IMR-90 (cell line): ENCODE results near the gene LTBP1. TPM values are rescaled to one million over a fixed set of nuclear protein-coding genes. Genes with fewer than 3 reads are reported as not detected.

Experiments used
- ATAC-seq: fragments of 200-7000 bp; cut with Tn5 transposase; 2 replicates; pipeline ENCODE4 v1.9.1; 2020; ENCODE audit warnings: low read depth, mild to moderate bottlenecking, moderate library complexity
- BruUV-seq: library from RNA; stranded (reverse); fragments of 400-500 nt; replicated peaks from 2 replicates; lab custom pipeline; 2021; lab: Mats Ljungman, UMichigan
- CTCF ChIA-PET: fragments of 300-600 bp; formaldehyde crosslinking; extraction: SDS; loops from one replicate; lab custom pipeline; 2021; ENCODE audit warnings: antibody characterized with exemption; lab: Yijun Ruan, JAX
- POLR2A ChIA-PET: fragments of 300-600 bp; sonication (Branson Sonifier 250); formaldehyde crosslinking; loops from one replicate; lab custom pipeline; 2022; ENCODE audit warnings: antibody characterized with exemption; ENCODE audit not compliant: unreplicated experiment; lab: Charles Lee
- DNase-seq: peaks from one replicate; pipeline ENCODE4 v3.0.0; 2013
- H2AFZ ChIP-seq: replicated peaks from 2 replicates; pipeline ENCODE3; 2013; ENCODE audit warnings: low read length, mild to moderate bottlenecking; ENCODE audit not compliant: poor library complexity
- H2AK5ac ChIP-seq: 2 replicates; pipeline ENCODE4 v1.6.1; 2013; ENCODE audit warnings: low read depth, low read length, inconsistent platforms
- H2AK9ac ChIP-seq: replicated peaks from 2 replicates; pipeline ENCODE3; 2013; ENCODE audit warnings: mild to moderate bottlenecking, low read depth, low read length, moderate library complexity; ENCODE audit not compliant: poor library complexity
- H2BK120ac ChIP-seq: 2 replicates; pipeline ENCODE4 v1.6.1; 2013; ENCODE audit warnings: low read depth, low read length, inconsistent platforms
- H2BK15ac ChIP-seq: 3 replicates; pipeline ENCODE4 v1.6.1; 2013; ENCODE audit warnings: low read depth, low read length, inconsistent platforms
- H2BK20ac ChIP-seq: 2 replicates; pipeline ENCODE4 v1.6.1; 2013; ENCODE audit warnings: low read depth, mild to moderate bottlenecking, inconsistent platforms, low read length, moderate library complexity
- H2BK5ac ChIP-seq: 2 replicates; pipeline ENCODE4 v1.6.1; 2013; ENCODE audit warnings: mild to moderate bottlenecking, low read depth, low read length, inconsistent platforms; ENCODE audit not compliant: poor library complexity, severe bottlenecking
- H3K14ac ChIP-seq: replicated peaks from 2 replicates; pipeline ENCODE4 v1.6.1; 2013; ENCODE audit warnings: low read depth, low read length, inconsistent platforms
- H3K18ac ChIP-seq: 2 replicates; pipeline ENCODE4 v1.6.1; 2013; ENCODE audit warnings: low read depth, low read length, control low read depth
- H3K23ac ChIP-seq: 2 replicates; pipeline ENCODE4 v1.6.1; 2013; ENCODE audit warnings: low read depth, low read length, inconsistent platforms
- H3K27ac ChIP-seq: 2 replicates; pipeline ENCODE4 v1.5.1; 2013; ENCODE audit warnings: mild to moderate bottlenecking, control low read depth, low read length; ENCODE audit not compliant: insufficient read depth
- H3K27me3 ChIP-seq: 2 replicates; pipeline ENCODE4 v1.6.1; 2013; ENCODE audit warnings: low read length; ENCODE audit not compliant: control insufficient read depth, insufficient read depth
- H3K36me3 ChIP-seq: 2 replicates; pipeline ENCODE4 v1.6.1; 2013; ENCODE audit warnings: low read length, mixed read lengths; ENCODE audit not compliant: control insufficient read depth, insufficient read depth
- H3K4ac ChIP-seq: 2 replicates; pipeline ENCODE4 v1.6.1; 2013; ENCODE audit warnings: low read depth, low read length, inconsistent platforms
- H3K4me1 ChIP-seq: 2 replicates; pipeline ENCODE4 v1.6.1; 2013; ENCODE audit warnings: low read length, mixed read lengths; ENCODE audit not compliant: control insufficient read depth, insufficient read depth
- H3K4me2 ChIP-seq: 2 replicates; pipeline ENCODE4 v1.6.1; 2013; ENCODE audit warnings: low read depth, mild to moderate bottlenecking, control low read depth, low read length, moderate library complexity
- H3K4me3 ChIP-seq: 2 replicates; pipeline ENCODE4 v1.5.1; 2013; ENCODE audit warnings: low read depth, mild to moderate bottlenecking, control low read depth, low read length, moderate library complexity; ENCODE audit not compliant: insufficient read depth
- H3K56ac ChIP-seq: 2 replicates; pipeline ENCODE4 v1.6.1; 2013; ENCODE audit warnings: low read length, inconsistent platforms; ENCODE audit not compliant: insufficient read depth; ENCODE audit errors: extremely low read depth
- H3K79me1 ChIP-seq, 2 experiments: 2 replicates each; pipeline ENCODE4 v1.6.1; 2013; ENCODE audit warnings: low read length in 2 of 2, inconsistent platforms in 1 of 2, low read depth in 1 of 2
- H3K9ac ChIP-seq: 2 replicates; pipeline ENCODE4 v1.6.1; 2013; ENCODE audit warnings: low read depth, low read length, control low read depth
- H3K9me1 ChIP-seq: 2 replicates; pipeline ENCODE4 v1.6.1; 2013; ENCODE audit warnings: low read length, inconsistent platforms; ENCODE audit not compliant: insufficient read depth
- H3K9me3 ChIP-seq: 2 replicates; pipeline ENCODE4 v1.6.1; 2013; ENCODE audit warnings: low read length; ENCODE audit not compliant: control insufficient read depth, insufficient read depth
- H4K20me1 ChIP-seq: 2 replicates; pipeline ENCODE4 v1.6.1; 2013; ENCODE audit warnings: low read length, inconsistent platforms; ENCODE audit not compliant: insufficient read depth
- H4K5ac ChIP-seq: 2 replicates; pipeline ENCODE4 v1.6.1; 2013; ENCODE audit warnings: mild to moderate bottlenecking, low read depth, low read length, control low read depth
- H4K8ac ChIP-seq, 2 experiments: 2 replicates each; pipeline ENCODE4 v1.6.1; 2013; ENCODE audit warnings: low read depth in 2 of 2, low read length in 2 of 2, control low read depth in 1 of 2, inconsistent platforms in 1 of 2
- H4K91ac ChIP-seq: 2 replicates; pipeline ENCODE4 v1.6.1; 2013; ENCODE audit warnings: low read depth, low read length, inconsistent platforms; ENCODE audit not compliant: insufficient read depth
- BHLHE40 ChIP-seq: fragments of 150-350 bp; IDR thresholded peaks from 2 replicates; pipeline ENCODE4 v1.6.1; 2016; ENCODE audit warnings: mild to moderate bottlenecking, low read depth, low read length
- CEBPB ChIP-seq: IDR thresholded peaks from 2 replicates; pipeline ENCODE4 v1.6.1; 2012; ENCODE audit warnings: low read depth, low read length, improper control_type of control experiment
- MAFK ChIP-seq: IDR thresholded peaks from 2 replicates; pipeline ENCODE4 v1.6.1; 2012; ENCODE audit warnings: low read depth, low read length, improper control_type of control experiment
- MXI1 ChIP-seq: IDR thresholded peaks from 2 replicates; pipeline ENCODE4 v1.6.1; 2012; ENCODE audit warnings: low read depth, mild to moderate bottlenecking, low read length, moderate library complexity, borderline replicate concordance
- RCOR1 ChIP-seq: IDR thresholded peaks from 2 replicates; pipeline ENCODE4 v1.6.1; 2012; ENCODE audit warnings: mild to moderate bottlenecking, low read length, improper control_type of control experiment; ENCODE audit not compliant: insufficient replicate concordance
- WGBS, 2 experiments: methylation state at CpG; one replicate each; pipeline versions ENCODE4 v1.1.5 to v1.1.7; 2013; ENCODE audit warnings: missing lambda C conversion rate in 2 of 2; ENCODE audit not compliant: insufficient read length in 1 of 2; ENCODE audit errors: extremely low coverage in 2 of 2; 5-methylcytosine and 5-hydroxymethylcytosine counted together
- dilution Hi-C: fragments of 300-500 bp; cut with HindIII; formaldehyde crosslinking; loops from one replicate; pipeline ENCODE4 v1.14.3; 2018; ENCODE audit warnings: low sequenced_read_pairs; ENCODE audit not compliant: unreplicated experiment
- in situ Hi-C: fragments of 300-500 bp; cut with MboI; formaldehyde crosslinking; loops from 3 replicates; pipeline ENCODE4 v1.14.3; 2019; ENCODE audit warnings: low sequenced_read_pairs, inconsistent platforms, mixed read lengths
- intact Hi-C: fragments of 100-400 bp; cut with micrococcal nuclease; formaldehyde crosslinking; loops from 2 replicates; pipeline ENCODE4 v1.10.0; 2022
- polyA plus RNA-seq, 3 experiments: library from polyadenylated mRNA; depleted of rRNA; stranded (reverse); fragments of >200 nt; gene quantifications; 2 replicates each; pipeline ENCODE4 v1.2.3, GENCODE V29; 2012; ENCODE audit warnings: low replicate concordance in 1 of 3
- total RNA-seq: library from RNA; depleted of rRNA; stranded (reverse); fragments of >200 nt; gene quantifications from 2 replicates; pipeline ENCODE4 v1.2.3, GENCODE V29; 2012

The LTBP1 gene
- total and polyA plus RNA-seq, 2 of the 4 experiments (the other 2 are of a cell fraction) = 235 to 326 TPM

DNA sequence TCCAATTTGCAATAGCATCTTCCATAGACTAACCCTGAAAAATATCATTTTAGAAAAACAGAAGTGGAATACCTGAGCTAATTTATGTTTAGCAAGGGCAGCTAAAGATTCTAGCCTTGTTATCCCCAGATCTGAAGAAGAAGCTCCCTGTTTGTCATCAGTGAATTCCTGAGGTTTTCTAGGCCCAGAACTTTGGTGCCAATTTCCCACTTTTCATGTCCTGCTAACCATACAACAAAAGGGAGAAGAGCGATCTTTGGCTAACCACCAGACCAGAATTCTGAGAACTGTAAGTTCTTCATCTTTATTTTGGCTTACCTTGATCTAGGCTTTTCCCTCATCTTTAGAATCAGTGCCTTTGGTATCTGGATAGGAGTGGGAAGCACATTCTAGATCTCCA lies 478.4 kb downstream of the LTBP1 start:
- Histone ChIP-seq H3K4ac (peak overlapping the region; percentile 95), H3K23ac (peak overlapping the region; percentile 49; the same call in 1 of the 2 replicates), H3K27me3 (no peaks in the 10 kb centered on the region), H2AFZ (no peak overlapping the region), H2BK5ac (peak overlapping the region; percentile 41), H4K8ac (peak overlapping the region; percentile 55 to 76; a peak in 3 of 4 replicates), H4K91ac (peak overlapping the region; percentile 86), H3K4me2 (no peak overlapping the region), H2AK5ac (peak overlapping the region; percentile 87), H2BK120ac (peak overlapping the region; percentile 96), H3K27ac (no peak overlapping the region), H3K4me3 (no peak overlapping the region), H3K79me1 (no peaks in the 10 kb centered on the region), H3K14ac (peak overlapping the region; percentile 92), H2AK9ac (peak overlapping the region; percentile 20), H3K4me1 (peaks cover 16% of the 10 kb centered on the region), H4K20me1 (no peaks in the 10 kb centered on the region), H3K9me1 (peaks cover 18% of the 10 kb centered on the region; the same call in 1 of the 2 replicates), H2BK20ac (peak overlapping the region; percentile 97), H3K18ac (peak overlapping the region; percentile 73), H3K36me3 (no peaks in the 10 kb centered on the region), H2BK15ac (peak overlapping the region; percentile 93; the same call in 2 of the 3 replicates), H3K9me3 (no peaks in the 10 kb centered on the region), H3K56ac (0 out of 2 replicates have a peak overlapping the region, but pooled peaks have one; percentile 33), H3K9ac (no peak overlapping the region), H4K5ac (peak overlapping the region; percentile 46; the same call in 1 of the 2 replicates)
- dilution Hi-C loops = no loop called here
- intact Hi-C loops = no loop called here
- POLR2A ChIA-PET = no interaction called here
- CTCF ChIA-PET = interaction anchor here (0.9 kb wide), 1 partner anchor 150 kb away, joined by 3 read pairs; no protein-coding TSS in a partner anchor
- ATAC-seq (no peak), DNase-seq (no peak)
- TF ChIP-seq RCOR1 (no peak), MAFK (no peak), MXI1 (no peak), CEBPB (no peak), BHLHE40 (no peak)
- in situ Hi-C loops = no loop called here
- no CpG with 5 or more reads among the region's 1 CpG for WGBS, 2 experiments
- no TSS peak for BruUV-seq
